ENCODE measurements around the gene SOX6.

SOX6 gene

GRCh38 chr11:15985127-15985859 is 371.1 kb downstream of the SOX6 start:
- no peak for DNase-seq

GRCh38 chr11:15981292-15981691 is 375.1 kb downstream of the SOX6 start:
- no peak for DNase-seq

- DNase-seq = no peak
Measured at GRCh38 chr11:15977116-15977515, 379.2 kb downstream of the SOX6 start.

GRCh38 chr11:15976433-15977045 is 379.8 kb downstream of the SOX6 start:
- no peak for DNase-seq

- DNase-seq = no peak
Measured at GRCh38 chr11:15975742-15976141, 380.6 kb downstream of the SOX6 start.

GRCh38 chr11:15972838-15973237 is 383.5 kb downstream of the SOX6 start:
- no peak for DNase-seq

- no peak for DNase-seq
Measured at GRCh38 chr11:15971215-15971546, 385.2 kb downstream of the SOX6 start.

- DNase-seq = no peak
Measured at GRCh38 chr11:15970506-15971214, 385.7 kb downstream of the SOX6 start.

- DNase-seq = no peak
Measured at GRCh38 chr11:15969701-15970329, 386.5 kb downstream of the SOX6 start.

- DNase-seq = no peak
Measured at GRCh38 chr11:15969281-15969680, 387.1 kb downstream of the SOX6 start.

- no peak for DNase-seq
Measured at GRCh38 chr11:15968461-15969130, 387.8 kb downstream of the SOX6 start.

- DNase-seq = no peak
Measured at GRCh38 chr11:15967966-15968365, 388.4 kb downstream of the SOX6 start.

- no peak for DNase-seq
Measured at GRCh38 chr11:15967166-15967565, 389.2 kb downstream of the SOX6 start.

- no peak for DNase-seq
Measured at GRCh38 chr11:15965562-15966250, 390.6 kb downstream of the SOX6 start.

GRCh38 chr11:15963266-15963665 is 393.1 kb downstream of the SOX6 start:
- DNase-seq = no peak

GRCh38 chr11:15958910-15959309 is 397.4 kb downstream of the SOX6 start:
- DNase-seq = no peak

- no peak for DNase-seq
Measured at GRCh38 chr11:15957234-15957633, 399.1 kb downstream of the SOX6 start.

GRCh38 chr11:15956302-15956701 is 400.0 kb downstream of the SOX6 start:
- no peak for DNase-seq

- no peak for DNase-seq
Measured at GRCh38 chr11:15955595-15955994, 400.8 kb downstream of the SOX6 start.

GRCh38 chr11:15947681-15948648 is 408.4 kb downstream of the SOX6 start:
- no peak for DNase-seq

- no peak for DNase-seq
Measured at GRCh38 chr11:15945726-15946125, 410.6 kb downstream of the SOX6 start.

Measured in activated T-cell treated with anti-CD3 and anti-CD28 coated beads, Interleukin-2, amount 50 U/mL, for 48 hours (primary cell).